ENCODE data around the gene COP1.

Gene COP1

GRCh38 chr1:176056312-176056711 is 150.8 kb downstream of the COP1 start:
- H2BK12ac ChIP-seq (ENCODE audit: low read length), result no peak overlapping the region
- no peak overlapping the region for H2AK5ac ChIP-seq (ENCODE audit: low read length)
- H3K79me2 ChIP-seq (ENCODE audit: control insufficient read depth, insufficient read depth, low read length, poor library complexity), result no peaks in the 10 kb centered on the region
- no peak overlapping the region for H3K4ac ChIP-seq (ENCODE audit: low read depth, low read length)
- peaks cover 0 to under 1% of the 10 kb centered on the region in 2 experiments for H3K36me3 ChIP-seq (ENCODE audit: control insufficient read depth in 1 of 2, insufficient read depth in 2 of 2, low read length in 2 of 2)
- H3K79me1 ChIP-seq (ENCODE audit: low read length), result peaks cover 6% of the 10 kb centered on the region
- no peak overlapping the region for H3K9ac ChIP-seq (ENCODE audit: low read length)
- H3K4me2 ChIP-seq (ENCODE audit: low read length), result no peak overlapping the region
- H3K4me1 ChIP-seq (ENCODE audit: control insufficient read depth in 1 of 2, insufficient read depth in 2 of 2, low read length in 2 of 2), result peaks cover 3 to 5% of the 10 kb centered on the region in 2 experiments
- H3K27me3 ChIP-seq (ENCODE audit: insufficient read depth, low read length), result no peaks in the 10 kb centered on the region
- no peak for DNase-seq
- H4K12ac ChIP-seq (ENCODE audit: low read depth, low read length), result no peak overlapping the region
- no peak overlapping the region for H3K4me3 ChIP-seq (ENCODE audit: low read depth, low read length)
- no CpG with 5 or more reads among the region's 3 CpGs for WGBS (ENCODE audit: extremely low coverage, insufficient coverage, insufficient read length)
- H3K27ac ChIP-seq (ENCODE audit: low read depth, low read length), result no peak overlapping the region
- no peak overlapping the region for H3K14ac ChIP-seq (ENCODE audit: low read length)
- H4K91ac ChIP-seq (ENCODE audit: low read depth, low read length), result no peak overlapping the region
- no peaks in the 10 kb centered on the region for H3K9me3 ChIP-seq (ENCODE audit: insufficient read depth, low read depth, low read length)
- no peak overlapping the region for H4K8ac ChIP-seq (ENCODE audit: low read depth, low read length)
- H3K23ac ChIP-seq (ENCODE audit: low read length), result no peak overlapping the region
- H3K18ac ChIP-seq (ENCODE audit: low read length), result no peak overlapping the region
- no peak overlapping the region for H2AFZ ChIP-seq (ENCODE audit: insufficient read depth, low read length, poor library complexity)
- H2BK5ac ChIP-seq (ENCODE audit: low read depth, low read length, poor library complexity), result no peak overlapping the region
- H2BK120ac ChIP-seq (ENCODE audit: insufficient read depth, low read length, poor library complexity), result no peak overlapping the region

GRCh38 chr1:176055398-176055797 is 151.7 kb downstream of the COP1 start:
- no peak overlapping the region for H3K23ac ChIP-seq (ENCODE audit: low read length)
- H3K14ac ChIP-seq (ENCODE audit: low read length), result no peak overlapping the region
- H3K18ac ChIP-seq (ENCODE audit: low read length), result no peak overlapping the region
- H4K12ac ChIP-seq (ENCODE audit: low read depth, low read length), result no peak overlapping the region
- no peak overlapping the region for H2BK120ac ChIP-seq (ENCODE audit: insufficient read depth, low read length, poor library complexity)
- no peak overlapping the region for H3K4me3 ChIP-seq (ENCODE audit: low read depth, low read length)
- H3K79me2 ChIP-seq (ENCODE audit: control insufficient read depth, insufficient read depth, low read length, poor library complexity), result no peaks in the 10 kb centered on the region
- H3K9me3 ChIP-seq (ENCODE audit: insufficient read depth, low read depth, low read length), result no peaks in the 10 kb centered on the region
- peaks cover 3 to 5% of the 10 kb centered on the region in 2 experiments for H3K4me1 ChIP-seq (ENCODE audit: control insufficient read depth in 1 of 2, insufficient read depth in 2 of 2, low read length in 2 of 2)
- H2BK5ac ChIP-seq (ENCODE audit: low read depth, low read length, poor library complexity), result no peak overlapping the region
- H2BK12ac ChIP-seq (ENCODE audit: low read length), result no peak overlapping the region
- no peak for DNase-seq
- H3K4ac ChIP-seq (ENCODE audit: low read depth, low read length), result no peak overlapping the region
- no peaks in the 10 kb centered on the region for H3K36me3 ChIP-seq (ENCODE audit: control insufficient read depth in 1 of 2, insufficient read depth in 2 of 2, low read length in 2 of 2)
- H3K27me3 ChIP-seq (ENCODE audit: insufficient read depth, low read length), result no peaks in the 10 kb centered on the region
- peak overlapping the region; percentile 32 for H4K91ac ChIP-seq (ENCODE audit: low read depth, low read length)
- H3K9ac ChIP-seq (ENCODE audit: low read length), result no peak overlapping the region
- H4K8ac ChIP-seq (ENCODE audit: low read depth, low read length), result no peak overlapping the region
- H3K79me1 ChIP-seq (ENCODE audit: low read length), result peaks cover 6% of the 10 kb centered on the region
- no peak overlapping the region for H3K4me2 ChIP-seq (ENCODE audit: low read length)
- peak overlapping the region; percentile 33 for H3K27ac ChIP-seq (ENCODE audit: low read depth, low read length)
- no peak overlapping the region for H2AFZ ChIP-seq (ENCODE audit: insufficient read depth, low read length, poor library complexity)
- WGBS (ENCODE audit: extremely low coverage, insufficient coverage, insufficient read length), result no CpG with 5 or more reads among the region's 1 CpG
- H2AK5ac ChIP-seq (ENCODE audit: low read length), result no peak overlapping the region

GRCh38 chr1:176051902-176052518 is 155.1 kb downstream of the COP1 start:
- no peak overlapping the region for H4K8ac ChIP-seq (ENCODE audit: low read depth, low read length)
- H2BK5ac ChIP-seq (ENCODE audit: low read depth, low read length, poor library complexity), result no peak overlapping the region
- H3K27ac ChIP-seq (ENCODE audit: low read depth, low read length), result no peak overlapping the region
- H3K27me3 ChIP-seq (ENCODE audit: insufficient read depth, low read length), result no peaks in the 10 kb centered on the region
- H3K79me2 ChIP-seq (ENCODE audit: control insufficient read depth, insufficient read depth, low read length, poor library complexity), result no peaks in the 10 kb centered on the region
- H4K91ac ChIP-seq (ENCODE audit: low read depth, low read length), result no peak overlapping the region
- no peak overlapping the region for H3K4me2 ChIP-seq (ENCODE audit: low read length)
- H3K4me3 ChIP-seq (ENCODE audit: low read depth, low read length), result no peak overlapping the region
- H3K14ac ChIP-seq (ENCODE audit: low read length), result no peak overlapping the region
- no CpG with 5 or more reads among the region's 4 CpGs for WGBS (ENCODE audit: extremely low coverage, insufficient coverage, insufficient read length)
- H3K18ac ChIP-seq (ENCODE audit: low read length), result no peak overlapping the region
- peak; percentile 41 to 94 for DNase-seq
- peaks cover 2 to 3% of the 10 kb centered on the region in 2 experiments for H3K4me1 ChIP-seq (ENCODE audit: control insufficient read depth in 1 of 2, insufficient read depth in 2 of 2, low read length in 2 of 2)
- H2BK12ac ChIP-seq (ENCODE audit: low read length), result no peak overlapping the region
- no peaks in the 10 kb centered on the region for H3K79me1 ChIP-seq (ENCODE audit: low read length)
- no peak overlapping the region for H2AK5ac ChIP-seq (ENCODE audit: low read length)
- no peak overlapping the region for H3K23ac ChIP-seq (ENCODE audit: low read length)
- H3K9ac ChIP-seq (ENCODE audit: low read length), result no peak overlapping the region
- no peak overlapping the region for H4K12ac ChIP-seq (ENCODE audit: low read depth, low read length)
- H2AFZ ChIP-seq (ENCODE audit: insufficient read depth, low read length, poor library complexity), result no peak overlapping the region
- H2BK120ac ChIP-seq (ENCODE audit: insufficient read depth, low read length, poor library complexity), result no peak overlapping the region
- no peak overlapping the region for H3K4ac ChIP-seq (ENCODE audit: low read depth, low read length)
- no peaks in the 10 kb centered on the region for H3K9me3 ChIP-seq (ENCODE audit: insufficient read depth, low read depth, low read length)
- peaks cover 0 to 3% of the 10 kb centered on the region in 2 experiments for H3K36me3 ChIP-seq (ENCODE audit: control insufficient read depth in 1 of 2, insufficient read depth in 2 of 2, low read length in 2 of 2)

GRCh38 chr1:176051402-176051801 is 155.7 kb downstream of the COP1 start:
- WGBS (ENCODE audit: extremely low coverage, insufficient coverage, insufficient read length), result no CpG with 5 or more reads among the region's 3 CpGs
- Histone ChIP-seq H3K36me3 (ENCODE audit: control insufficient read depth in 1 of 2, insufficient read depth in 2 of 2, low read length in 2 of 2) (peaks cover 0 to 3% of the 10 kb centered on the region in 2 experiments), H3K23ac (ENCODE audit: low read length) (no peak overlapping the region), H3K4ac (ENCODE audit: low read depth, low read length) (no peak overlapping the region), H3K79me1 (ENCODE audit: low read length) (no peaks in the 10 kb centered on the region), H2AK5ac (ENCODE audit: low read length) (no peak overlapping the region), H3K4me2 (ENCODE audit: low read length) (no peak overlapping the region), H3K79me2 (ENCODE audit: control insufficient read depth, insufficient read depth, low read length, poor library complexity) (no peaks in the 10 kb centered on the region), H3K27ac (ENCODE audit: low read depth, low read length) (no peak overlapping the region), H3K18ac (ENCODE audit: low read length) (no peak overlapping the region), H4K8ac (ENCODE audit: low read depth, low read length) (no peak overlapping the region), H3K27me3 (ENCODE audit: insufficient read depth, low read length) (no peaks in the 10 kb centered on the region), H3K4me1 (ENCODE audit: control insufficient read depth in 1 of 2, insufficient read depth in 2 of 2, low read length in 2 of 2) (peaks cover 2 to 3% of the 10 kb centered on the region in 2 experiments), H2BK120ac (ENCODE audit: insufficient read depth, low read length, poor library complexity) (no peak overlapping the region), H3K14ac (ENCODE audit: low read length) (no peak overlapping the region), H2BK5ac (ENCODE audit: low read depth, low read length, poor library complexity) (no peak overlapping the region), H2AFZ (ENCODE audit: insufficient read depth, low read length, poor library complexity) (no peak overlapping the region), H3K9ac (ENCODE audit: low read length) (no peak overlapping the region), H4K12ac (ENCODE audit: low read depth, low read length) (no peak overlapping the region), H3K9me3 (ENCODE audit: insufficient read depth, low read depth, low read length) (no peaks in the 10 kb centered on the region), H2BK12ac (ENCODE audit: low read length) (no peak overlapping the region), H4K91ac (ENCODE audit: low read depth, low read length) (no peak overlapping the region), H3K4me3 (ENCODE audit: low read depth, low read length) (no peak overlapping the region)
- DNase-seq, result peak in 1 of 2 donors; percentile 35

All from trophoblast cell (in vitro differentiated cells and primary cell).